ENCODE measurements around the gene ARHGEF26.

ARHGEF26 gene

DNA sequence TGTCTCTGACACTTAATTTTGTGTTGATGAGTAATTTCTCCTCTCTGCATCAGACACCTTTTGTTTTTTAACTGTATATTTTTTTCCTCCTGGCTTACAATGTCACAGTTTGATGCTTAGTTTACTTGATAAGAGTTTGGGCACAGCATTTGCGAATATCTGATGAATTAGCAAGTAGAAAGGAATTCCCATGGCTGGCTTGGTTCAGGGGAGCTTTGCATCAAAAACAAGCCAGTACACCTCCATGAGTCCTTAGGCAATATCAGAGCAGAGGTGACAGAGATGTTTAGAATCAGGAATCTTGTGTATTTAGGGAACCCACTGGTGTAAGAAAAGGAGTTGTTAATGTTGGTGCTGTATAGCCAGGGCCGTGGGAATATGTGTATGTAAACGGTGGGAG, 9.3 kb downstream of the ARHGEF26 start:
- Histone ChIP-seq H3K79me1 (replicated peaks; ENCODE audit: low read length, poor library complexity, severe bottlenecking) (peaks cover 5% of the 10 kb centered on the region), H3K14ac (ENCODE audit: low read length in 2 of 2) (no peak overlapping the region), H2AK5ac (ENCODE audit: low read length, severe bottlenecking) (no peak overlapping the region), H3K4me1 (ENCODE audit: control insufficient read depth, insufficient read depth, low read depth, low read length) (no peaks in the 10 kb centered on the region), H3K4me2 (ENCODE audit: low read length, poor library complexity, severe bottlenecking) (no peak overlapping the region), H2BK12ac (ENCODE audit: low read length in 2 of 2) (no peak overlapping the region), H2BK120ac (ENCODE audit: low read depth, low read length) (no peak overlapping the region), H2BK5ac (ENCODE audit: low read depth, low read length, poor library complexity, severe bottlenecking) (no peak overlapping the region), H3K27ac (ENCODE audit: low read length, poor library complexity, severe bottlenecking) (no peak overlapping the region), H3K23ac (ENCODE audit: low read length in 2 of 2) (no peak overlapping the region), H3K4me3 (ENCODE audit: insufficient read depth in 1 of 2, low read depth in 1 of 2, low read length in 2 of 2) (no peak overlapping the region), H2BK15ac (ENCODE audit: low read depth, poor library complexity, severe bottlenecking) (no peak overlapping the region), H3K18ac (ENCODE audit: low read depth in 1 of 2, low read length in 2 of 2) (no peak overlapping the region), H3K4ac (ENCODE audit: low read depth in 1 of 2, low read length in 2 of 2) (no peak overlapping the region), H2AFZ (ENCODE audit: low read depth, low read length) (no peak overlapping the region), H3K27me3 (ENCODE audit: control insufficient read depth in 1 of 2, insufficient read depth in 1 of 2, low read length in 2 of 2) (no peaks in the 10 kb centered on the region), H3K36me3 (ENCODE audit: control insufficient read depth in 1 of 2, insufficient read depth in 2 of 2, low read depth in 1 of 2, low read length in 2 of 2) (no peaks in the 10 kb centered on the region), H4K8ac (ENCODE audit: low read length) (no peak overlapping the region), H4K91ac (ENCODE audit: low read length) (no peak overlapping the region), H3K9ac (ENCODE audit: low read length) (no peak overlapping the region), H3K9me3 (ENCODE audit: control insufficient read depth, low read length) (no peaks in the 10 kb centered on the region)
- DNase-seq = no peak
- WGBS = 100% methylated on average over 3 of the region's 3 CpGs

DNA sequence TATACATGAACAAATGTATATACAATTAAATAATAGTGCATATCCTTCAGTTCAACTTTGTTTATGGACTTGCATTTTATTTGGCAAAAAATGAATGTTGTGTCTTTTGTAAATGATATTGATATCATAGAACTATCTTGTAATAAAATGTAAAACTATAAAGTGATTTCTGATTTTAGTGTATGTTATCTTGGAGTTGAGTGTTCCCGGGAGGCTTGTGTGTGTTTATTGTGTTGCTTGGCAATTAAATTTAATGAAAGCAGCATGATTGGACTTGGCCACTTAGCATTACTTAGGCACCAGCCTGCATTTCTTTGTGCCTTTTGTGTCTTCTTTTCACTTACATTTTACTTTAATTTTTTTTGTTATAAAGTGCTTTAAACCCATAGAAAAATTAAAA, 10.6 kb downstream of the ARHGEF26 start:
- 73% methylated on average over 1 of the region's 1 CpG for WGBS
- Histone ChIP-seq H2BK5ac (ENCODE audit: low read depth, low read length, poor library complexity, severe bottlenecking) (no peak overlapping the region), H3K36me3 (ENCODE audit: control insufficient read depth in 1 of 2, insufficient read depth in 2 of 2, low read depth in 1 of 2, low read length in 2 of 2) (no peaks in the 10 kb centered on the region), H2BK15ac (ENCODE audit: low read depth, poor library complexity, severe bottlenecking) (no peak overlapping the region), H2AK5ac (ENCODE audit: low read length, severe bottlenecking) (no peak overlapping the region), H2AFZ (ENCODE audit: low read depth, low read length) (no peak overlapping the region), H3K18ac (ENCODE audit: low read depth in 1 of 2, low read length in 2 of 2) (no peak overlapping the region), H3K4me3 (ENCODE audit: insufficient read depth in 1 of 2, low read depth in 1 of 2, low read length in 2 of 2) (no peak overlapping the region), H3K4ac (ENCODE audit: low read depth in 1 of 2, low read length in 2 of 2) (no peak overlapping the region), H3K4me1 (ENCODE audit: control insufficient read depth, insufficient read depth, low read depth, low read length) (no peaks in the 10 kb centered on the region), H4K91ac (ENCODE audit: low read length) (no peak overlapping the region), H2BK12ac (ENCODE audit: low read length in 2 of 2) (no peak overlapping the region), H3K23ac (ENCODE audit: low read length in 2 of 2) (no peak overlapping the region), H3K9ac (ENCODE audit: low read length) (no peak overlapping the region), H3K9me3 (ENCODE audit: control insufficient read depth, low read length) (no peaks in the 10 kb centered on the region), H3K27ac (ENCODE audit: low read length, poor library complexity, severe bottlenecking) (no peak overlapping the region), H2BK120ac (ENCODE audit: low read depth, low read length) (no peak overlapping the region), H3K14ac (ENCODE audit: low read length in 2 of 2) (no peak overlapping the region), H3K4me2 (ENCODE audit: low read length, poor library complexity, severe bottlenecking) (no peak overlapping the region), H3K27me3 (ENCODE audit: control insufficient read depth in 1 of 2, insufficient read depth in 1 of 2, low read length in 2 of 2) (no peaks in the 10 kb centered on the region), H4K8ac (ENCODE audit: low read length) (no peak overlapping the region), H3K79me1 (replicated peaks; ENCODE audit: low read length, poor library complexity, severe bottlenecking) (peaks cover 5% of the 10 kb centered on the region)
- no peak for DNase-seq

GRCh38 chr3:154132777-154133375, 11.7 kb downstream of the ARHGEF26 start:
- DNase-seq = peak; percentile 28

GRCh38 chr3:154135511-154136173, 14.5 kb downstream of the ARHGEF26 start:
- H3K27me3 ChIP-seq (ENCODE audit: control insufficient read depth in 1 of 2, insufficient read depth in 1 of 2, low read length in 2 of 2) = no peaks in the 10 kb centered on the region
- H3K4me1 ChIP-seq (ENCODE audit: control insufficient read depth, insufficient read depth, low read depth, low read length) = no peaks in the 10 kb centered on the region
- H3K4me3 ChIP-seq (ENCODE audit: insufficient read depth in 1 of 2, low read depth in 1 of 2, low read length in 2 of 2) = no peak overlapping the region
- no peak overlapping the region for H4K91ac ChIP-seq (ENCODE audit: low read length)
- H4K8ac ChIP-seq (ENCODE audit: low read length) = no peak overlapping the region
- H2BK5ac ChIP-seq (ENCODE audit: low read depth, low read length, poor library complexity, severe bottlenecking) = no peak overlapping the region
- no peak overlapping the region for H2BK120ac ChIP-seq (ENCODE audit: low read depth, low read length)
- no peak overlapping the region for H3K4me2 ChIP-seq (ENCODE audit: low read length, poor library complexity, severe bottlenecking)
- DNase-seq = no peak
- H3K4ac ChIP-seq (ENCODE audit: low read depth in 1 of 2, low read length in 2 of 2) = no peak overlapping the region
- H3K27ac ChIP-seq (ENCODE audit: low read length, poor library complexity, severe bottlenecking) = no peak overlapping the region
- no peak overlapping the region for H3K14ac ChIP-seq (ENCODE audit: low read length in 2 of 2)
- H2AFZ ChIP-seq (ENCODE audit: low read depth, low read length) = no peak overlapping the region
- H3K79me1 ChIP-seq (replicated peaks; ENCODE audit: low read length, poor library complexity, severe bottlenecking) = peaks cover 9% of the 10 kb centered on the region
- H3K18ac ChIP-seq (ENCODE audit: low read depth in 1 of 2, low read length in 2 of 2) = no peak overlapping the region
- no peak overlapping the region for H3K9ac ChIP-seq (ENCODE audit: low read length)
- H2BK12ac ChIP-seq (ENCODE audit: low read length in 2 of 2) = no peak overlapping the region
- WGBS = 100% methylated on average over 2 of the region's 5 CpGs
- no peaks in the 10 kb centered on the region for H3K36me3 ChIP-seq (ENCODE audit: control insufficient read depth in 1 of 2, insufficient read depth in 2 of 2, low read depth in 1 of 2, low read length in 2 of 2)
- no peak overlapping the region for H2AK5ac ChIP-seq (ENCODE audit: low read length, severe bottlenecking)
- H3K23ac ChIP-seq (ENCODE audit: low read length in 2 of 2) = no peak overlapping the region
- no peaks in the 10 kb centered on the region for H3K9me3 ChIP-seq (ENCODE audit: control insufficient read depth, low read length)
- no peak overlapping the region for H2BK15ac ChIP-seq (ENCODE audit: low read depth, poor library complexity, severe bottlenecking)

More at GRCh38 chr3:154132777-154133375, 11.7 kb downstream of the ARHGEF26 start:
- H3K4me1 ChIP-seq (ENCODE audit: control insufficient read depth, insufficient read depth, low read depth, low read length) = no peaks in the 10 kb centered on the region
- H2BK15ac ChIP-seq (ENCODE audit: low read depth, poor library complexity, severe bottlenecking) = no peak overlapping the region
- no peak overlapping the region for H3K4me3 ChIP-seq (ENCODE audit: insufficient read depth in 1 of 2, low read depth in 1 of 2, low read length in 2 of 2)
- H3K23ac ChIP-seq (ENCODE audit: low read length in 2 of 2) = no peak overlapping the region
- no peak overlapping the region for H2BK120ac ChIP-seq (ENCODE audit: low read depth, low read length)
- no peaks in the 10 kb centered on the region for H3K27me3 ChIP-seq (ENCODE audit: control insufficient read depth in 1 of 2, insufficient read depth in 1 of 2, low read length in 2 of 2)
- no peak overlapping the region for H4K8ac ChIP-seq (ENCODE audit: low read length)
- no peak overlapping the region for H3K4me2 ChIP-seq (ENCODE audit: low read length, poor library complexity, severe bottlenecking)
- H2AFZ ChIP-seq (ENCODE audit: low read depth, low read length) = no peak overlapping the region
- no peak overlapping the region for H3K27ac ChIP-seq (ENCODE audit: low read length, poor library complexity, severe bottlenecking)
- no peak overlapping the region for H3K14ac ChIP-seq (ENCODE audit: low read length in 2 of 2)
- no peak overlapping the region for H2BK12ac ChIP-seq (ENCODE audit: low read length in 2 of 2)
- no peaks in the 10 kb centered on the region for H3K9me3 ChIP-seq (ENCODE audit: control insufficient read depth, low read length)
- no peak overlapping the region for H2AK5ac ChIP-seq (ENCODE audit: low read length, severe bottlenecking)
- no peak overlapping the region for H3K18ac ChIP-seq (ENCODE audit: low read depth in 1 of 2, low read length in 2 of 2)
- 72% methylated on average over 4 of the region's 6 CpGs for WGBS
- H3K9ac ChIP-seq (ENCODE audit: low read length) = no peak overlapping the region
- H4K91ac ChIP-seq (ENCODE audit: low read length) = no peak overlapping the region
- no peak overlapping the region for H3K4ac ChIP-seq (ENCODE audit: low read depth in 1 of 2, low read length in 2 of 2)
- no peaks in the 10 kb centered on the region for H3K36me3 ChIP-seq (ENCODE audit: control insufficient read depth in 1 of 2, insufficient read depth in 2 of 2, low read depth in 1 of 2, low read length in 2 of 2)
- peaks cover 8% of the 10 kb centered on the region for H3K79me1 ChIP-seq (replicated peaks; ENCODE audit: low read length, poor library complexity, severe bottlenecking)
- H2BK5ac ChIP-seq (ENCODE audit: low read depth, low read length, poor library complexity, severe bottlenecking) = no peak overlapping the region

Measured in mesenchymal stem cell (in vitro differentiated cells and primary cell).